ENCODE measurements around the gene CELA2B.
"Not testable (repeated sequence)": the region's sequence is repeated elsewhere in the genome, so short reads cannot be mapped to it uniquely, and the experiment has no call there.

The CELA2B gene

GRCh38 chr1:15469821-15470448, 6.0 kb upstream of the CELA2B start:
- DNase-seq = not testable (repeated sequence)

DNA sequence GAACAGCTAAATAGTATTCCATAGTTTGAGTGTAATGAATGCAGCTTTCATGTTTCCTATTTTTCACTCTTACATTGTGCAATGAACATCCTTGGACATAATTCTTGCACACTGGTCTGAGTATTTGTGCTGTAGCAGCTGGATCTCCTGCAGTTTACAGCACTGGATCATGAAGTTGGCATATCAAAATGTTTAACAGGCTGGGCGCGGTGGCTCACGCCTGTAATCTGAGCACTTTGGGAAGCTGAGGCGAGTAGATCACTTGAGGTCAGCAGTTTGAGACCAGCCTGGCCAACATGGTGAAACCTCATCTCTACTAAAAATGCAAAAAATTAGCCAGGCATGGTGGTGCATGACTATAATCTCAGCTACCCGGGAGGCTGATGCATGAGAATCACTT, 4.8 kb upstream of the CELA2B start:
- DNase-seq = not testable (repeated sequence)

GRCh38 chr1:15471723-15472122, 4.2 kb upstream of the CELA2B start:
- DNase-seq = not testable (repeated sequence)

- no peak for DNase-seq
These were observed 3.3 kb upstream of the CELA2B start for GRCh38 chr1:15472587-15472986.

GRCh38 chr1:15476927-15477326, 1.0 kb downstream of the CELA2B start:
- DNase-seq = no peak

DNA sequence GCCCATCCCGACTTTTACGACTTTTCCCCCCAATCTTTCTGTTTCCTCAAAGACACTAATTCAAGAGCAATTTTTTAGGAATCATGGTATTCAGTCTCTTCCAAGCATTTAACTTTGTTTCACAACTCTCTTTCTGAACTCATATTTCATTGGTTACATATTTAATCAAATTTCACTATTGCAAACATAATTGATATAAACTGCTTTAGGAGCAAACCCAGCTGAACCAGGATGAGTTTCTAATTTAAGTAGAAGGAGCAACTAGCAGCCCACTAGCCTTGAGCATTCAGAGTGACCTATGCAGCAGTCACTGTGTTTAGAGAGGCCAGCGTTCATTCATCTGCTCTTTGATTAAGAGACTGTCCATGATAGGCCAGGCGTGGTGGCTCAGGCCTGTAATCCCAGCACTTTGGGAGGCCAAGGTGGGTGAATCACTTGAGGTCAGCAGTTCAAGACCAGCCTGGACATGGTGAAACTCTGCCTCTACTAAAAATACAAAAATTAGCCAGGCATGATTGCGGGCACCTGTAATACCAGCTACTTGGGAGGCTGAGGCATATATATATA, 1.8 kb downstream of the CELA2B start:
- DNase-seq = no peak

GRCh38 chr1:15479654-15480347, 3.9 kb downstream of the CELA2B start:
- DNase-seq = no peak

GRCh38 chr1:15482455-15482854, 6.6 kb downstream of the CELA2B start:
- DNase-seq = not testable (repeated sequence)

GRCh38 chr1:15482983-15483543, 7.2 kb downstream of the CELA2B start:
- not testable (repeated sequence) for DNase-seq

- no peak for DNase-seq
These were observed 8.1 kb downstream of the CELA2B start for GRCh38 chr1:15483971-15484370.

DNA sequence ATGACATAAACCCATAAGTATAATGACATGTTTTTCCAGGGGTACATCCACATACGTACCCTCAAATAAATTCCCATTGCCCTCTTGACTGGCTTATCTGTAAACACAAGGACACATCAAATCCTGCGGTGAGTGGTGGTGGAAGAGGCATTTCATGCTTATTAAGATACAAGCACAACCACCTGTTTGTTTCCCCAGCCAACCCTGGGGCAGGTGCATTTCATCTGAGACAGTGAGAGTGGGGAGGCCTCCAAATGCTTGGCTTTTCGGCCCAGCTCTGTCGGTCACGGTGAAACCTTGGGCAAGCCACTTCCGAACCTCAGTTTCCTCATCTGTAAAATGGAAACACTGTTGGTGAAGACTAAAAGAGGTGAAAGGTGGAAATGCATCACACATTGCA, 8.5 kb downstream of the CELA2B start:
- not testable (repeated sequence) for DNase-seq

- DNase-seq = no peak
These were observed 9.7 kb downstream of the CELA2B start for GRCh38 chr1:15485636-15486035.

- not testable (repeated sequence) for DNase-seq
These were observed 11.1 kb downstream of the CELA2B start for GRCh38 chr1:15486844-15487610.

GRCh38 chr1:15488371-15488770, 12.5 kb downstream of the CELA2B start:
- DNase-seq = no peak

DNA sequence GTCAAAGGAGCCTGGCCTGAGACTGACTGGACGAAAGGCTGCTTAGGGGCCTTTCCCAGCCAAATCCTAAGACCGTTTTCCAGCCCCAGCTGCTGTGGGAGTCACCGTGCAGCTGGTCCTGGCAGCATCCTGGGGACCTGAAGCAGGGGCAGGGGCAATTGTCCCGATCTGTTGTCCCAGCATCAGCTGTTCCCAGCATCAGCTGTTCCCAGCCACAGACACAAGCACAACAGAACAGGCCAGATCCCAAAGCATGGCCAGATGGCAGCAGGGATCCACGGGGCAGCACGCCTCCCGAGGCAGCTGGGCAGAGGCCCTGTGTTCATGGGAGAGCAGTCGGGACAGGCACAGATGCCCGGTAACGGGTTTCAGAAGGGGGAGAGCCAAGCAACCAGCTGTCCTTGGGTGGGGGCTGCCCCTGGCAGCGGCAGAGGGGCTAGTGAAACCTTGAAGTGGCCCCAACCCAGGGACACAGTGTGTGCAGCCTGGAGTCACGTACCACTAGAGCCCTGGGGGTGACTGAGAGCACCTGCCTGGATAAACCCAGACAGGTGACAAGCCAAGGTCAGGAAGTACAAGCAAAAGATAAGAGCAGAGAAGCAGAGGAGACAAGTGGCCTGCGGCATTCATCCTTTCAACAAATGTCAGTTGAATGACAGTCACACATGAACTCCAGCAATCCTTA, 13.3 kb downstream of the CELA2B start:
- DNase-seq = no peak

DNA sequence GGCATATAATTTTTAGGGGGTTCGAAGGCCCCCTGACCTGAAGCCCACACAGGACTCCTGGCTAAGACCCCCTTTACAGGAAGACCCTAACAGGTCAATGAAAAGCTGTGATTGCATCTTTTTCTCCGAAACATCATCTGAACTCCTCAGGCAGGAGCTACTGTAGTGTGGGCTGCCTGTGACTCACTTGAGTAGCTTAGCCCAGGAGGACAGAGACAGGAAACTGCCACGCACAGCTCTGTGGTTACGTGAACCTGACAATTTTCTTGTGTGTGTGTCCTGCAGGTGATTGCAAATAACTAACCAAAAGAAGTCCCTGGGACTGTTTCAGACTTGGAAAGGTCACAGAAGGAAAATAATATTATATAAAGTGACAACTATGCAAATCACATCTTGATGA, 15.1 kb downstream of the CELA2B start:
- DNase-seq = not testable (repeated sequence)

DNA sequence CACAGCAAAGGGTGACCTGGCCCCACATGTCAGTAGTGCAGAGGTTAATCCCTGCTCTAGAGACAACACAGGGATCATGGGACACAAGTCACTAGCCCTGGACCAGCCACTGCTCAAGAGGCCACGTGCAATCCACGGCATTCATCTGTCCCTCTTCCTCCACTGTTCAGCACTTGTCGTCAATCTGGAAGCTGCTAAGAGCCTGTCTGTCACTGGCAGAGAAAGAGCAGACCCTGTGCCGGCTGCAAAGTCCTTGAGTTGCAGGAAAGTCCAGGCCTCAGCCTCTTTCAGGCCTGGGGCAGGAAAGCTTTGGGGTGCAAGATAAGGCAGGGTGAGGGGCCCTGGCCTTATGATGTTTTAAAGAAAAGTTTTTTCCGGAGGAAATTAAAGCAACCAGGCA, 16.7 kb downstream of the CELA2B start:
- DNase-seq = no peak

GRCh38 chr1:15493869-15494390, 18.0 kb downstream of the CELA2B start:
- no peak for DNase-seq

GRCh38 chr1:15500184-15501178, 24.6 kb downstream of the CELA2B start:
- no peak for DNase-seq

DNA sequence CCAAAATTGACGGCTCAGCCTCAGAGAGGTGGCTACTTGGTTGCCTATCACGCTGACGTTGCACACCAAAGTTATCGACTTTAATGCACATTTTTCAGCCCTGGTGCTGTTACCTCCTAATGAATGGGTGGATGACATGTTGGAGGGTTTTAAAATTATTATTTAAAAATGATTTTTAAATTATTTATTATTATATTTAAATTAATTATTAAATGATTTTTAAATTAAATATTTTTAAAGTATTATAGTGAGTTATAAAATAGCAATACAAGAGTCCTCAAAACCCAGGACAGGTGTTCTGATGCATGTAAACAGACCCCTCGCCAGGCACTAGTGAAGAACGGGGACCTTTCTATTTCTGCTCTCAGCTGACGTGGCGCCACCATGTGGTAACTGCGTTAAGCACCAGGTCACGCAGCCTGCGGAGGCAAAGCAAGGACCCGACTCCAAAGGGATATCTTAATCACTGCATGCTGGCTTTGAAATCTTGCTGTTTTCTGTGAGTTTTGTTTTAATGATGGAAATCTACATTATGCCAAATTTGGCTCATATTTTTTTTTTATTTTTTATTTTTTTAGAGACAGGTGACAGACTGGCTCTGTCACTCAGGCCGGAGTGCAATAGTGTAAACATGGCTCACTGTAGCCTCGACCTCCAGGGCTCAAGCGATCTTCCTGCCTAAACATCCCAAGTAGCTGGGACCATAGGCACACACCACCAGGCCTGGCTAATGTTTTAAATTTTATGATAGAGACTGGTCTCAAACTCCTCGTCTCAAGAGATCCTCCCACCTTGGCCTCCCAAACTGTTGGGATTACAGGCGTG, 25.5 kb downstream of the CELA2B start:
- DNase-seq = peak; percentile 31
